DND-41 (cell line): ENCODE measurements around the gene AKAP10.
A peak's percentile ranks its signal among the peaks of the same experiment; 100 is the strongest.

Source experiments
- ATAC-seq: fragments of 200-7000 bp; cut with Tn5 transposase; 3 replicates; pipeline ENCODE4 v1.9.1; 2021; ENCODE audit warnings: low read depth; ENCODE audit not compliant: insufficient read depth
- DNase-seq: peaks from one replicate; pipeline ENCODE4 v3.0.0-alpha.2; 2020
- H2AFZ ChIP-seq: 2 replicates; pipeline ENCODE4 v1.6.0; 2012; ENCODE audit warnings: low read depth, low read length
- H3K27ac ChIP-seq: 2 replicates; pipeline ENCODE4 v1.5.1; 2012; ENCODE audit warnings: low read length, inconsistent platforms
- H3K27me3 ChIP-seq: fragments of 200-600 bp; sonication (generic); 2 replicates; pipeline ENCODE4 v1.6.0; 2012; ENCODE audit warnings: low read length, mild to moderate bottlenecking, inconsistent platforms; ENCODE audit not compliant: insufficient read depth, poor library complexity
- H3K36me3 ChIP-seq: 2 replicates; pipeline ENCODE4 v1.5.1; 2012; ENCODE audit warnings: low read length, inconsistent platforms; ENCODE audit not compliant: insufficient read depth
- H3K4me1 ChIP-seq: 2 replicates; pipeline ENCODE4 v1.5.1; 2012; ENCODE audit warnings: mild to moderate bottlenecking, low read length; ENCODE audit not compliant: insufficient read depth
- H3K4me2 ChIP-seq: 2 replicates; pipeline ENCODE4 v1.6.0; 2012; ENCODE audit warnings: mild to moderate bottlenecking, moderate library complexity, low read length, inconsistent platforms; ENCODE audit not compliant: insufficient read depth
- H3K4me3 ChIP-seq, 2 experiments: fragments of 200-600 bp in 1 of 2; shearing (Covaris generic) in 1 of 2; 2 replicates each; pipeline ENCODE4 v1.5.1; 2012 to 2016; ENCODE audit warnings: inconsistent platforms in 2 of 2, low read length in 2 of 2, mild to moderate bottlenecking in 2 of 2, low read depth in 1 of 2, moderate library complexity in 1 of 2
- H3K79me2 ChIP-seq: 2 replicates; pipeline ENCODE4 v1.6.0; 2012; ENCODE audit warnings: low read length, inconsistent platforms; ENCODE audit not compliant: insufficient read depth
- H3K9ac ChIP-seq: 2 replicates; pipeline ENCODE4 v1.6.0; 2012; ENCODE audit warnings: low read depth, mild to moderate bottlenecking, inconsistent platforms, low read length, moderate library complexity
- H3K9me3 ChIP-seq: 2 replicates; pipeline ENCODE4 v1.5.1; 2012; ENCODE audit warnings: low read length, moderate library complexity, mild to moderate bottlenecking, inconsistent platforms; ENCODE audit not compliant: insufficient read depth, severe bottlenecking
- H4K20me1 ChIP-seq: 2 replicates; pipeline ENCODE4 v1.6.0; 2012; ENCODE audit warnings: low read length; ENCODE audit not compliant: insufficient read depth
- CTCF ChIP-seq: IDR thresholded peaks from 2 replicates; pipeline ENCODE4 v1.5.1; 2012; ENCODE audit warnings: borderline replicate concordance, low read length, moderate library complexity, mild to moderate bottlenecking; ENCODE audit not compliant: poor library complexity, severe bottlenecking; ENCODE audit errors: extremely low read depth
- EZH2 ChIP-seq: IDR thresholded peaks from 3 replicates; pipeline ENCODE4 v1.6.1; 2012; ENCODE audit warnings: borderline replicate concordance, low read depth, mild to moderate bottlenecking, moderate library complexity, low read length, inconsistent platforms; ENCODE audit not compliant: severe bottlenecking

Gene AKAP10

GRCh38 chr17:19996502-19996901 lies 18.9 kb upstream of the AKAP10 start:
- Histone ChIP-seq H3K4me2 (no peak overlapping the region), H2AFZ (no peak overlapping the region), H3K27ac (no peak overlapping the region), H3K36me3 (no peaks in the 10 kb centered on the region), H3K4me1 (peaks cover 7% of the 10 kb centered on the region), H3K79me2 (no peaks in the 10 kb centered on the region), H3K4me3 (no peak overlapping the region), H3K9ac (no peak overlapping the region), H3K9me3 (no peaks in the 10 kb centered on the region), H4K20me1 (no peaks in the 10 kb centered on the region), H3K27me3 (peaks cover 2% of the 10 kb centered on the region)
- ATAC-seq = peak; percentile 27; the same call in 1 of the 3 replicates
- no peak for TF ChIP-seq CTCF
- no peak for TF ChIP-seq EZH2
- DNase-seq = peak; percentile 35

GRCh38 chr17:19996086-19996485 lies 18.5 kb upstream of the AKAP10 start:
- Histone ChIP-seq H3K9me3 (no peaks in the 10 kb centered on the region), H3K79me2 (no peaks in the 10 kb centered on the region), H3K27ac (no peak overlapping the region), H4K20me1 (no peaks in the 10 kb centered on the region), H2AFZ (no peak overlapping the region), H3K27me3 (peaks cover 2% of the 10 kb centered on the region), H3K4me3 (no peak overlapping the region), H3K9ac (no peak overlapping the region), H3K4me2 (no peak overlapping the region), H3K4me1 (peaks cover 7% of the 10 kb centered on the region), H3K36me3 (no peaks in the 10 kb centered on the region)
- ATAC-seq (no peak), DNase-seq (no peak)
- TF ChIP-seq CTCF (no peak), EZH2 (no peak)

- peak; percentile 84 for TF ChIP-seq CTCF
- no peak for TF ChIP-seq EZH2
- H4K20me1 ChIP-seq = no peaks in the 10 kb centered on the region
- H3K27ac ChIP-seq = no peak overlapping the region
- DNase-seq = peak; percentile 86
- H3K36me3 ChIP-seq = no peaks in the 10 kb centered on the region
- H3K9ac ChIP-seq = no peak overlapping the region
- H3K79me2 ChIP-seq = no peaks in the 10 kb centered on the region
- H3K4me3 ChIP-seq = peak overlapping the region in 1 of 2 experiments; percentile 37; a peak in 2 of 4 replicates
- peak overlapping the region; percentile 61 for H3K4me2 ChIP-seq
- peak; percentile 97 for ATAC-seq
- H2AFZ ChIP-seq = peak overlapping the region; percentile 24; the same call in 1 of the 2 replicates
- no peaks in the 10 kb centered on the region for H3K9me3 ChIP-seq
- H3K4me1 ChIP-seq = peaks cover 7% of the 10 kb centered on the region
- peaks cover 7% of the 10 kb centered on the region for H3K27me3 ChIP-seq
Observed at GRCh38 chr17:19992803-19993713, 15.4 kb upstream of the AKAP10 start.
